ENCODE measurements around the gene TMSB4X. TPM values are rescaled to one million over a fixed set of nuclear protein-coding genes. Genes with fewer than 3 reads are reported as not detected.

Gene TMSB4X
- total and polyA plus RNA-seq, 2 of the 8 experiments (the other 6 are each of a cell fraction or from before 2014, with no cell fraction given) = 2,063 to 2,112 TPM

- TF ChIP-seq E2F6 (IDR thresholded peaks at IDR 0.05) (no peak), CTCF (IDR thresholded peaks at IDR 0.05; ENCODE audit: control extremely low read depth in 1 of 3, insufficient read depth in 1 of 3, low read depth in 1 of 3, low read length in 3 of 3) (peak; percentile 4 to 63 (median 41)), PHF8 (conservative IDR thresholded peaks at IDR 0.05; ENCODE audit: low read depth, low read length) (no peak), JUN (IDR thresholded peaks at IDR 0.05; ENCODE audit: low read depth, low read length) (no peak), RAD21 (IDR thresholded peaks at IDR 0.05 in 1 of 2, conservative IDR thresholded peaks at IDR 0.05 in 1 of 2; ENCODE audit: low read depth in 2 of 2, low read length in 2 of 2) (peak; percentile 79 to 80), SRF (IDR thresholded peaks at IDR 0.05; ENCODE audit: low read depth, low read length) (no peak), SP2 (IDR thresholded peaks at IDR 0.05; ENCODE audit: low read length) (no peak), USF2 (IDR thresholded peaks at IDR 0.05; ENCODE audit: low read length) (no peak)
These were observed 4.2 kb upstream of the TMSB4X start (continued) for GRCh38 chrX:12970691-12971202.

All from H1 (cell line).